ENCODE measurements around the gene RHOT1.

The RHOT1 gene

GRCh38 chr17:32271844-32272243 is 129.5 kb downstream of the RHOT1 start:
- H3K9me3 Mint-ChIP-seq, result no peaks in the 10 kb centered on the region
- H3K27me3 Mint-ChIP-seq (ENCODE audit: low read depth), result peaks cover 63% of the 10 kb centered on the region
- no peak overlapping the region for H3K27ac Mint-ChIP-seq
- H3K36me3 Mint-ChIP-seq (ENCODE audit: low read depth), result peaks cover 2% of the 10 kb centered on the region
- peaks cover 9% of the 10 kb centered on the region for H3K4me1 Mint-ChIP-seq (ENCODE audit: low read depth)
- H3K4me3 Mint-ChIP-seq, result no peak overlapping the region

GRCh38 chr17:32274101-32274500 is 131.8 kb downstream of the RHOT1 start:
- Mint-ChIP-seq H3K4me1 (ENCODE audit: low read depth) (no peaks in the 10 kb centered on the region), H3K4me3 (no peak overlapping the region), H3K27me3 (ENCODE audit: low read depth) (peaks cover 40% of the 10 kb centered on the region), H3K27ac (no peak overlapping the region), H3K9me3 (no peaks in the 10 kb centered on the region), H3K36me3 (ENCODE audit: low read depth) (no peaks in the 10 kb centered on the region)

GRCh38 chr17:32274643-32275042 is 132.3 kb downstream of the RHOT1 start:
- no peak overlapping the region for H3K4me3 Mint-ChIP-seq
- H3K36me3 Mint-ChIP-seq (ENCODE audit: low read depth), result no peaks in the 10 kb centered on the region
- no peak overlapping the region for H3K27ac Mint-ChIP-seq
- no peaks in the 10 kb centered on the region for H3K9me3 Mint-ChIP-seq
- H3K27me3 Mint-ChIP-seq (ENCODE audit: low read depth), result peaks cover 35% of the 10 kb centered on the region
- H3K4me1 Mint-ChIP-seq (ENCODE audit: low read depth), result no peaks in the 10 kb centered on the region

Measured in T-helper 1 cell treated with Interleukin-12 subunit alpha and Interleukin-12 subunit beta and Interleukin-4 antibody, amounts not matched to agents 30 μg/mL and 1 μg/mL, for 36 hours (primary cell).